HepG2 (cell line): Measurements from ENCODE around the gene FBRSL1. TPM values are rescaled to one million over a fixed set of nuclear protein-coding genes. Genes with fewer than 3 reads are reported as not detected.
A peak's percentile ranks its signal among the peaks of the same experiment; 100 is the strongest.

ENCODE experiments used
- ARID2 ChIP-seq: sonication (generic); formaldehyde crosslinking; IDR thresholded peaks from 2 replicates; pipeline ENCODE4 v1.8.1; 2022; ENCODE audit warnings: mild to moderate bottlenecking, missing genetic modification reagents, borderline replicate concordance
- ARNTL ChIP-seq: sonication (generic); formaldehyde crosslinking; IDR thresholded peaks from 2 replicates; pipeline ENCODE4 v1.4.0; 2020; ENCODE audit warnings: mild to moderate bottlenecking, missing genetic modification reagents
- CCDC6 ChIP-seq: sonication (generic); formaldehyde crosslinking; IDR thresholded peaks from 2 replicates; pipeline ENCODE4 v1.8.1; 2022; ENCODE audit warnings: mild to moderate bottlenecking, missing genetic modification reagents, moderate library complexity
- CREM ChIP-seq, 2 experiments: sonication (generic) in 1 of 2; formaldehyde crosslinking in 1 of 2; IDR thresholded peaks; 2 replicates each; pipeline versions ENCODE4 v1.4.0 to v1.6.1; 2016 to 2020; ENCODE audit warnings: antibody characterized with exemption in 1 of 2, mild to moderate bottlenecking in 1 of 2, missing genetic modification reagents in 1 of 2
- KAT8 ChIP-seq: IDR thresholded peaks from 2 replicates; pipeline ENCODE4 v1.6.1; 2016; ENCODE audit warnings: missing genetic modification reagents, missing compliant biosample characterization
- MAFK ChIP-seq, 2 experiments: IDR thresholded peaks in 1 of 2; conservative IDR thresholded peaks in 1 of 2; 2 replicates each; pipeline ENCODE4 v1.6.1; 2011; ENCODE audit warnings: improper control_type of control experiment in 2 of 2, low read length in 2 of 2
- NR2F2 ChIP-seq: IDR thresholded peaks from 2 replicates; pipeline ENCODE4 v1.6.1; 2012; ENCODE audit warnings: low read depth, inconsistent platforms, borderline replicate concordance
- POLR2G ChIP-seq: fragments of 200-400 bp; formaldehyde crosslinking; IDR thresholded peaks from 2 replicates; pipeline ENCODE4 v1.6.1; 2018; ENCODE audit warnings: mild to moderate bottlenecking, low read depth, low read length, moderate library complexity
- REPIN1 ChIP-seq: sonication (generic); formaldehyde crosslinking; IDR thresholded peaks from 2 replicates; pipeline ENCODE4 v1.8.0; 2022; ENCODE audit warnings: missing genetic modification reagents, low read depth, mild to moderate bottlenecking, borderline replicate concordance
- SCMH1 ChIP-seq: sonication (generic); formaldehyde crosslinking; IDR thresholded peaks from 2 replicates; pipeline ENCODE4 v1.9.0; 2021; ENCODE audit warnings: missing genetic modification reagents, mild to moderate bottlenecking, borderline replicate concordance
- ZNF207 ChIP-seq: fragments of 450-650 bp; IDR thresholded peaks from 2 replicates; pipeline ENCODE4 v1.6.1; 2016; ENCODE audit warnings: antibody characterized with exemption, borderline replicate concordance
- ZNF251 ChIP-seq: sonication (generic); formaldehyde crosslinking; IDR thresholded peaks from 2 replicates; pipeline ENCODE4 v1.9.0; 2021; ENCODE audit warnings: mild to moderate bottlenecking, missing genetic modification reagents
- ZNF629 ChIP-seq: sonication (generic); formaldehyde crosslinking; conservative IDR thresholded peaks from 2 replicates; pipeline ENCODE4 v1.5.0; 2020; ENCODE audit warnings: missing genetic modification reagents
- ZNF839 ChIP-seq: sonication (generic); formaldehyde crosslinking; IDR thresholded peaks from 2 replicates; pipeline ENCODE4 v1.4.0; 2020; ENCODE audit warnings: missing genetic modification reagents, mild to moderate bottlenecking, borderline replicate concordance
- ZSCAN25 ChIP-seq: sonication (generic); formaldehyde crosslinking; IDR thresholded peaks from 2 replicates; pipeline ENCODE4 v1.8.0; 2022; ENCODE audit warnings: mild to moderate bottlenecking, missing genetic modification reagents
- ZSCAN29 ChIP-seq: sonication (generic); formaldehyde crosslinking; conservative IDR thresholded peaks from 2 replicates; pipeline ENCODE4 v1.4.0; 2020; ENCODE audit warnings: mild to moderate bottlenecking, missing genetic modification reagents
- polyA plus RNA-seq, 8 experiments: library from polyadenylated mRNA; depleted of rRNA in 3 of 8; stranded (reverse) in 7 of 8; unstranded in 1 of 8; fragments of >200 nt; fragmentation: Illumina TruSeq in 4 of 8; extraction: Trizol in 4 of 8; gene quantifications; 2 replicates each; pipeline versions ENCODE4 v1.2.1 to v1.2.3, GENCODE V29; 2011 to 2016; ENCODE audit warnings: low read depth in 4 of 8, missing spikeins in 1 of 8, mixed read lengths in 1 of 8; ENCODE audit not compliant: insufficient read depth in 1 of 8
- total RNA-seq, 5 experiments: library from RNA; depleted of rRNA; stranded (reverse); fragments of >200 nt; fragmentation: Illumina TruSeq; extraction: Trizol; gene quantifications; 2 replicates each; pipeline ENCODE4 v1.2.3, GENCODE V29; 2016; ENCODE audit warnings: low read depth in 1 of 5
- TF ChIP-seq, protein P1 (sequence below): sonication (generic); formaldehyde crosslinking; IDR thresholded peaks from 2 replicates; pipeline ENCODE4 v1.4.0; 2020; ENCODE audit warnings: missing genetic modification reagents
- TF ChIP-seq, protein P2 (sequence below): sonication (generic); formaldehyde crosslinking; IDR thresholded peaks from 2 replicates; pipeline ENCODE4 v1.5.0; 2020; ENCODE audit warnings: missing genetic modification reagents
- TF ChIP-seq, protein P3 (sequence below): sonication (generic); formaldehyde crosslinking; conservative IDR thresholded peaks from 2 replicates; pipeline ENCODE4 v1.8.0; 2022; ENCODE audit warnings: low read depth, missing genetic modification reagents
- TF ChIP-seq, protein P4 (sequence below): sonication (generic); formaldehyde crosslinking; IDR thresholded peaks from 2 replicates; pipeline ENCODE4 v1.4.0; 2020; ENCODE audit warnings: missing genetic modification reagents, borderline replicate concordance

Gene FBRSL1
- total and polyA plus RNA-seq, 2 of the 13 experiments (the other 11 are each of a cell fraction or from before 2014, with no cell fraction given): 3.6 to 7.9 TPM

DNA sequence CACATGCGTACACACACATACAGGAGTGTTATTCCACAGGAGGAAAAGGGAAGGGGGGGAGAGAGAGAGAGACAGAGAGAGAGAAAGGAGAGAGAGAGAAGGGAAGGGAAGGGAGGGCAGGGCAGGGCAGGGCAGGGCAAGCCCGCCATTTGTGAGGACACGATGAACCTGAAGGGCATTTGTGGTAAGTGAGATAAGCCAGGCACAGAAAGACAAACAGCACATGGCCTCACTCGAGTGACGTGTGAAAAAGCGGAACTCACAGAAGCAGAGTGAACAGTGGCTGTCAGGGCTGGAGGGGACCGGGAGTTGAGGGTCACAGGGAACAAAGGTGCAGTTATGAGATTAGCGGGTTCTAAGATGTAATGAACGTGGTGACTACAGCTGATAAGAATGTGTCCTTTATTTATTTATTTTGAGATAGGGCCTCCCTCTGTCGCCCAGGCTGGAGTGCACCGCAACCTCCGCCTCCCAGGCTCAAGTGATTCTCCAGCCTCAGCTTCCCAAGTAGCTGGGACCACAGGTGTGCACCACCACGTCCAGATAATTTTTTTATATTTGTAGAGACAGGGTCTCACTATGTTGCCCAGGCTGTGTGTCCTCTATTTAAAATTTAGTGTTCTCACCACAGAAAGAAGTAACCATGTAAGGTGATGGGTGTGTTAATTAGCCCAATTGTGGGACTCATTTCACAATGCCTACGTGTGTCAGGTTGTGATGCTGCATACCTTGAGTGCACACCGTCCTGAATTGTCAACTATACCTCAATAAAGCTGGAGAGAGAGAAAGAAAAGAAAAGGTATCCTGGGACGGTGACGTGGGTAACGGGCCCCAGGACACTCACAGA lies 18.7 kb upstream of the FBRSL1 start (continued):
- TF ChIP-seq POLR2G: no peak
- peak; percentile 85 for TF ChIP-seq ARNTL
- TF ChIP-seq ZSCAN25 (CRISPR knock-in tag): peak; percentile 99
- no peak for TF ChIP-seq MAFK (conservative IDR thresholded peaks at IDR 0.05 in 1 of 2, IDR thresholded peaks at IDR 0.05 in 1 of 2; ENCODE audit: low read length in 2 of 2)
- TF ChIP-seq ZSCAN29 (CRISPR knock-in tag): no peak
- TF ChIP-seq, protein P1, sequence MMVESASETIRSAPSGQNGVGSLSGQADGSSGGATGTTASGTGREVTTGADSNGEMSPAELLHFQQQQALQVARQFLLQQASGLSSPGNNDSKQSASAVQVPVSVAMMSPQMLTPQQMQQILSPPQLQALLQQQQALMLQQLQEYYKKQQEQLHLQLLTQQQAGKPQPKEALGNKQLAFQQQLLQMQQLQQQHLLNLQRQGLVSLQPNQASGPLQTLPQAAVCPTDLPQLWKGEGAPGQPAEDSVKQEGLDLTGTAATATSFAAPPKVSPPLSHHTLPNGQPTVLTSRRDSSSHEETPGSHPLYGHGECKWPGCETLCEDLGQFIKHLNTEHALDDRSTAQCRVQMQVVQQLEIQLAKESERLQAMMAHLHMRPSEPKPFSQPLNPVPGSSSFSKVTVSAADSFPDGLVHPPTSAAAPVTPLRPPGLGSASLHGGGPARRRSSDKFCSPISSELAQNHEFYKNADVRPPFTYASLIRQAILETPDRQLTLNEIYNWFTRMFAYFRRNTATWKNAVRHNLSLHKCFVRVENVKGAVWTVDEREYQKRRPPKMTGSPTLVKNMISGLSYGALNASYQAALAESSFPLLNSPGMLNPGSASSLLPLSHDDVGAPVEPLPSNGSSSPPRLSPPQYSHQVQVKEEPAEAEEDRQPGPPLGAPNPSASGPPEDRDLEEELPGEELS (CRISPR knock-in tag): peak; percentile 93
- TF ChIP-seq ZNF629 (CRISPR knock-in tag): no peak
- no peak for TF ChIP-seq ZNF207
- peak; percentile 63; the same call in 1 of the 2 replicates for TF ChIP-seq NR2F2
- TF ChIP-seq ZNF839 (CRISPR knock-in tag): no peak
- TF ChIP-seq CCDC6 (CRISPR knock-in tag): peak; percentile 42; the same call in 1 of the 2 replicates
- TF ChIP-seq ARID2 (CRISPR knock-in tag): 0 out of 2 replicates have a peak, but pooled peaks have one; percentile 70
- no peak for TF ChIP-seq ZNF251 (CRISPR knock-in tag)
- TF ChIP-seq, protein P2, sequence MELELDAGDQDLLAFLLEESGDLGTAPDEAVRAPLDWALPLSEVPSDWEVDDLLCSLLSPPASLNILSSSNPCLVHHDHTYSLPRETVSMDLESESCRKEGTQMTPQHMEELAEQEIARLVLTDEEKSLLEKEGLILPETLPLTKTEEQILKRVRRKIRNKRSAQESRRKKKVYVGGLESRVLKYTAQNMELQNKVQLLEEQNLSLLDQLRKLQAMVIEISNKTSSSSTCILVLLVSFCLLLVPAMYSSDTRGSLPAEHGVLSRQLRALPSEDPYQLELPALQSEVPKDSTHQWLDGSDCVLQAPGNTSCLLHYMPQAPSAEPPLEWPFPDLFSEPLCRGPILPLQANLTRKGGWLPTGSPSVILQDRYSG (CRISPR knock-in tag): no peak
- TF ChIP-seq KAT8 (CRISPR knock-in tag): peak; percentile 75
- TF ChIP-seq SCMH1 (CRISPR knock-in tag): no peak
- TF ChIP-seq, protein P3, sequence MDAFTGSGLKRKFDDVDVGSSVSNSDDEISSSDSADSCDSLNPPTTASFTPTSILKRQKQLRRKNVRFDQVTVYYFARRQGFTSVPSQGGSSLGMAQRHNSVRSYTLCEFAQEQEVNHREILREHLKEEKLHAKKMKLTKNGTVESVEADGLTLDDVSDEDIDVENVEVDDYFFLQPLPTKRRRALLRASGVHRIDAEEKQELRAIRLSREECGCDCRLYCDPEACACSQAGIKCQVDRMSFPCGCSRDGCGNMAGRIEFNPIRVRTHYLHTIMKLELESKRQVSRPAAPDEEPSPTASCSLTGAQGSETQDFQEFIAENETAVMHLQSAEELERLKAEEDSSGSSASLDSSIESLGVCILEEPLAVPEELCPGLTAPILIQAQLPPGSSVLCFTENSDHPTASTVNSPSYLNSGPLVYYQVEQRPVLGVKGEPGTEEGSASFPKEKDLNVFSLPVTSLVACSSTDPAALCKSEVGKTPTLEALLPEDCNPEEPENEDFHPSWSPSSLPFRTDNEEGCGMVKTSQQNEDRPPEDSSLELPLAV (CRISPR knock-in tag): no peak
- peak; percentile 84 for TF ChIP-seq CREM (IDR thresholded peaks at IDR 0.05)
- no peak for TF ChIP-seq CREM (CRISPR knock-in tag; IDR thresholded peaks at IDR 0.05)
- TF ChIP-seq REPIN1: peak; percentile 77
- TF ChIP-seq, protein P4, sequence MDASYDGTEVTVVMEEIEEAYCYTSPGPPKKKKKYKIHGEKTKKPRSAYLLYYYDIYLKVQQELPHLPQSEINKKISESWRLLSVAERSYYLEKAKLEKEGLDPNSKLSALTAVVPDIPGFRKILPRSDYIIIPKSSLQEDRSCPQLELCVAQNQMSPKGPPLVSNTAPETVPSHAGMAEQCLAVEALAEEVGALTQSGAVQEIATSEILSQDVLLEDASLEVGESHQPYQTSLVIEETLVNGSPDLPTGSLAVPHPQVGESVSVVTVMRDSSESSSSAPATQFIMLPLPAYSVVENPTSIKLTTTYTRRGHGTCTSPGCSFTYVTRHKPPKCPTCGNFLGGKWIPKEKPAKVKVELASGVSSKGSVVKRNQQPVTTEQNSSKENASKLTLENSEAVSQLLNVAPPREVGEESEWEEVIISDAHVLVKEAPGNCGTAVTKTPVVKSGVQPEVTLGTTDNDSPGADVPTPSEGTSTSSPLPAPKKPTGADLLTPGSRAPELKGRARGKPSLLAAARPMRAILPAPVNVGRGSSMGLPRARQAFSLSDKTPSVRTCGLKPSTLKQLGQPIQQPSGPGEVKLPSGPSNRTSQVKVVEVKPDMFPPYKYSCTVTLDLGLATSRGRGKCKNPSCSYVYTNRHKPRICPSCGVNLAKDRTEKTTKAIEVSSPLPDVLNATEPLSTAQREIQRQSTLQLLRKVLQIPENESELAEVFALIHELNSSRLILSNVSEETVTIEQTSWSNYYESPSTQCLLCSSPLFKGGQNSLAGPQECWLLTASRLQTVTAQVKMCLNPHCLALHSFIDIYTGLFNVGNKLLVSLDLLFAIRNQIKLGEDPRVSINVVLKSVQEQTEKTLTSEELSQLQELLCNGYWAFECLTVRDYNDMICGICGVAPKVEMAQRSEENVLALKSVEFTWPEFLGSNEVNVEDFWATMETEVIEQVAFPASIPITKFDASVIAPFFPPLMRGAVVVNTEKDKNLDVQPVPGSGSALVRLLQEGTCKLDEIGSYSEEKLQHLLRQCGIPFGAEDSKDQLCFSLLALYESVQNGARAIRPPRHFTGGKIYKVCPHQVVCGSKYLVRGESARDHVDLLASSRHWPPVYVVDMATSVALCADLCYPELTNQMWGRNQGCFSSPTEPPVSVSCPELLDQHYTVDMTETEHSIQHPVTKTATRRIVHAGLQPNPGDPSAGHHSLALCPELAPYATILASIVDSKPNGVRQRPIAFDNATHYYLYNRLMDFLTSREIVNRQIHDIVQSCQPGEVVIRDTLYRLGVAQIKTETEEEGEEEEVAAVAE: peak; percentile 65; the same call in 1 of the 2 replicates
